ENCODE results near the gene AP5S1. TPM values are rescaled to one million over a fixed set of nuclear protein-coding genes. Genes with fewer than 3 reads are reported as not detected.
A peak's percentile ranks its signal among the peaks of the same experiment; 100 is the strongest.

Gene AP5S1
- total and polyA plus RNA-seq, 9 of the 15 experiments (the other 6 are each of a cell fraction or from before 2014, with no cell fraction given): 2.6 to 8.8 (median 4.4) TPM

DNA sequence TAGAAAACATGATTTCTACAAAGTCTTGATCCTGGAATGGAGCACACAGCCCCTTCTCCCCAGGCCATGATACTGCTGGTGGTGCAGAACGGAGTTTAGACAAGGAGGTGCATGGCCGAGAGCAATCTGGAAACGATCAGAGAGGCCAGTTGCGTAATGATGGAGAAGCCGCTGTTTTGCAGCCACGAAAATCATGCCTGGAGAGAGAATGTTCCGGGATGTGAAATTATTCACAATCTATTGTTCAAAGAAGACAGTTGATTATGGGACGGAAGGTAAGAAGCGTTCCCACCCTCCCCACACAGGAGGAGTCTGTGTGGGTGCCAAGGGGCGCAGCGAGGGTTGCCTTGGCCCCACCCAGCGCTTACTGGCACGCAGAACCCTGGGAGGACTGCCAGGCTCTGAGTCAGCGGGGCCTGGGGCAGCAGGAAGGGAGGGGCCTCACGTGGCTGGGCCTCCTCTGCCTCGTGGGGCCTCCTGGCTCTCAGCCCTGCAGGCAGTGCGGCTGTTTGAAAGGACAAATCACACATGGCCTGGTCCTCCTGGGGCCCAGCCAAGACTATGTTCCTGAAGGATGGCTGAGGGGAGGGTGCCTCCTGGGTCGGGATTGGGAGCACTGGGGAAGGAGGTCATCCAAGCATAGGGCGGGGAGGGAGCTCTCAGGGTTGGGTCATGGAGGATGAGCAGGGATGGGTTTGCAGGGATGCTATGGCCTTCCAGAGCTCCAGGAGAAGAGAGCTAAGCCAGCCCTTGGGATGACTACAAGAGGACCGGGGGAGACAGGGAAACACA lies 8.7 kb upstream of the AP5S1 start (continued):
- TF ChIP-seq, protein P1, sequence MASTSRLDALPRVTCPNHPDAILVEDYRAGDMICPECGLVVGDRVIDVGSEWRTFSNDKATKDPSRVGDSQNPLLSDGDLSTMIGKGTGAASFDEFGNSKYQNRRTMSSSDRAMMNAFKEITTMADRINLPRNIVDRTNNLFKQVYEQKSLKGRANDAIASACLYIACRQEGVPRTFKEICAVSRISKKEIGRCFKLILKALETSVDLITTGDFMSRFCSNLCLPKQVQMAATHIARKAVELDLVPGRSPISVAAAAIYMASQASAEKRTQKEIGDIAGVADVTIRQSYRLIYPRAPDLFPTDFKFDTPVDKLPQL (IDR thresholded peaks at IDR 0.05; ENCODE audit: extremely low read depth, insufficient read length): no peak
- TF ChIP-seq ARID1B (IDR thresholded peaks at IDR 0.05) (peak; percentile 39), STAG1 (CRISPR knock-in tag; IDR thresholded peaks at IDR 0.05; ENCODE audit: borderline replicate concordance) (no peak), ZSCAN32 (CRISPR knock-in tag; IDR thresholded peaks at IDR 0.05) (no peak), HDAC8 (tag; IDR thresholded peaks at IDR 0.05) (no peak), PRPF4 (IDR thresholded peaks at IDR 0.05; ENCODE audit: insufficient read depth, low read depth, low read length, poor library complexity, severe bottlenecking) (no peak), NR4A1 (CRISPR knock-in tag; IDR thresholded peaks at IDR 0.05) (no peak), NR4A1 (tag; IDR thresholded peaks at IDR 0.05) (no peak)

DNA sequence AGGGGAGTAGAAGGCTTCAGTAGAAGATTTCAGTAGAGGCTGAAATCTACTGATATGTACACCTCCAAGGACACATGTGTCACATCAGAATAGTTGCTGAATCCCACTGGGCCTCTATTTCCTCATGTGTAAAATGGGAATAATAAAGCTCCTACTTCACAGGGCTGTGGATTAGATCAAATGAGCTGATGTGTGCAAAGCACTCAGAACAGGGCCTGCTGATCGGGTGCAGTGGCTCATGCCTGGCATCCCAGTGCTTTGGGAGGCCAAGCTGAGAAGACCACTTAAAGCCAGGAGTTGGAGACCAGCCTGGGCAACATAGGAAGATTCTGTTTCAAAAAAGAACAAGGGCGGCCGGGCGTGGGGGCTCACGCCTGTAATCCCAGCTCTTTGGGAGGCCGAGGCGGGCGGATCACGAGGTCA lies 8.1 kb upstream of the AP5S1 start:
- peaks cover 6 to 12% of the 10 kb centered on the region in 2 experiments for H3K4me1 ChIP-seq (replicated peaks in 1 of 2; ENCODE audit: control insufficient read depth in 2 of 2, insufficient read depth in 2 of 2, low read length in 2 of 2)
- H2AFZ ChIP-seq (ENCODE audit: low read depth, low read length): peak overlapping the region; percentile 81
- intact Hi-C loops (cut with micrococcal nuclease): no loop called here
- ChIA-PET POLR2A (interaction anchor here (0.5 to 0.6 kb wide), 2 partner anchors 78 to 363 kb away, joined by 3 read pairs; no protein-coding TSS in a partner anchor), CTCF (ENCODE audit: low intra/inter-chr PET ratio) (no interaction called here)
- 95% methylated on average over 4 of the region's 9 CpGs for WGBS (ENCODE audit: insufficient coverage, low coverage, missing lambda C conversion rate)
- no peaks in the 10 kb centered on the region for H3K9me1 ChIP-seq (ENCODE audit: control insufficient read depth, insufficient read depth, low read length)
- in situ Hi-C loops (cut with MboI): no loop called here
- H3K4me2 ChIP-seq (ENCODE audit: insufficient read depth, low read length): no peak overlapping the region
- H3K27me3 ChIP-seq (ENCODE audit: control insufficient read depth in 2 of 2, insufficient read depth in 2 of 2, low read length in 2 of 2): no peaks in the 10 kb centered on the region
- DNase-seq (ENCODE audit: extremely low read depth in 1 of 4, low spot score in 3 of 4) (no peak), FAIRE-seq (no peak), ATAC-seq (no peak)
- H3K9ac ChIP-seq (ENCODE audit: insufficient read depth in 1 of 2, low read depth in 2 of 2, low read length in 2 of 2): no peak overlapping the region
- H3K4me3 ChIP-seq: no peak overlapping the region
- no peaks in the 10 kb centered on the region for H3K9me3 ChIP-seq (replicated peaks; ENCODE audit: control insufficient read depth, insufficient read depth, low read depth, low read length)
- no peaks in the 10 kb centered on the region for H3K79me2 ChIP-seq (ENCODE audit: control insufficient read depth, insufficient read depth, low read length)
- no TSS peak for BruUV-seq (replicated peaks)
- H3K27ac ChIP-seq (ENCODE audit: extremely low read depth, low read depth, low read length): no peak overlapping the region
- H4K20me1 ChIP-seq (replicated peaks; ENCODE audit: control insufficient read depth, insufficient read depth, low read length): no peaks in the 10 kb centered on the region
- H3K36me3 ChIP-seq (ENCODE audit: control insufficient read depth, insufficient read depth, low read length): no peaks in the 10 kb centered on the region
- TF ChIP-seq, protein P2, sequence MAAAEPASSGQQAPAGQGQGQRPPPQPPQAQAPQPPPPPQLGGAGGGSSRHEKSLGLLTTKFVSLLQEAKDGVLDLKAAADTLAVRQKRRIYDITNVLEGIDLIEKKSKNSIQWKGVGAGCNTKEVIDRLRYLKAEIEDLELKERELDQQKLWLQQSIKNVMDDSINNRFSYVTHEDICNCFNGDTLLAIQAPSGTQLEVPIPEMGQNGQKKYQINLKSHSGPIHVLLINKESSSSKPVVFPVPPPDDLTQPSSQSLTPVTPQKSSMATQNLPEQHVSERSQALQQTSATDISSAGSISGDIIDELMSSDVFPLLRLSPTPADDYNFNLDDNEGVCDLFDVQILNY (CRISPR knock-in tag; IDR thresholded peaks at IDR 0.05): no peak
- TF ChIP-seq NFATC3 (IDR thresholded peaks at IDR 0.05): no peak
- no peak for TF ChIP-seq ZNF75A (CRISPR knock-in tag; IDR thresholded peaks at IDR 0.05)
- TF ChIP-seq ESRRA (IDR thresholded peaks at IDR 0.05; ENCODE audit: borderline replicate concordance, low read depth): no peak
- TF ChIP-seq RBM34 (IDR thresholded peaks at IDR 0.05; ENCODE audit: borderline replicate concordance, insufficient read depth, low read length): no peak
- TF ChIP-seq ZSCAN29 (IDR thresholded peaks at IDR 0.05): no peak
- TF ChIP-seq NR2F6 (CRISPR knock-in tag; IDR thresholded peaks at IDR 0.05): no peak
- TF ChIP-seq, protein P3, sequence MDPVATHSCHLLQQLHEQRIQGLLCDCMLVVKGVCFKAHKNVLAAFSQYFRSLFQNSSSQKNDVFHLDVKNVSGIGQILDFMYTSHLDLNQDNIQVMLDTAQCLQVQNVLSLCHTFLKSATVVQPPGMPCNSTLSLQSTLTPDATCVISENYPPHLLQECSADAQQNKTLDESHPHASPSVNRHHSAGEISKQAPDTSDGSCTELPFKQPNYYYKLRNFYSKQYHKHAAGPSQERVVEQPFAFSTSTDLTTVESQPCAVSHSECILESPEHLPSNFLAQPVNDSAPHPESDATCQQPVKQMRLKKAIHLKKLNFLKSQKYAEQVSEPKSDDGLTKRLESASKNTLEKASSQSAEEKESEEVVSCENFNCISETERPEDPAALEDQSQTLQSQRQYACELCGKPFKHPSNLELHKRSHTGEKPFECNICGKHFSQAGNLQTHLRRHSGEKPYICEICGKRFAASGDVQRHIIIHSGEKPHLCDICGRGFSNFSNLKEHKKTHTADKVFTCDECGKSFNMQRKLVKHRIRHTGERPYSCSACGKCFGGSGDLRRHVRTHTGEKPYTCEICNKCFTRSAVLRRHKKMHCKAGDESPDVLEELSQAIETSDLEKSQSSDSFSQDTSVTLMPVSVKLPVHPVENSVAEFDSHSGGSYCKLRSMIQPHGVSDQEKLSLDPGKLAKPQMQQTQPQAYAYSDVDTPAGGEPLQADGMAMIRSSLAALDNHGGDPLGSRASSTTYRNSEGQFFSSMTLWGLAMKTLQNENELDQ (CRISPR knock-in tag; IDR thresholded peaks at IDR 0.05; ENCODE audit: borderline replicate concordance): no peak
- no peak for TF ChIP-seq ZFX (CRISPR knock-in tag; IDR thresholded peaks at IDR 0.05)

Measured in K562 (cell line).